Cardiac muscle cell (in vitro differentiated cells and primary cell): ENCODE results near the gene CASK. TPM values are rescaled to one million over a fixed set of nuclear protein-coding genes. Genes with fewer than 3 reads are reported as not detected.
"Not testable (repeated sequence)": the region's sequence is repeated elsewhere in the genome, so short reads cannot be mapped to it uniquely, and the experiment has no call there.

Source experiments
- DNase-seq, 2 donors: peaks; one replicate each; pipeline versions ENCODE4 v3.0.0 to v3.0.0-alpha.2; 2010 to 2017; ENCODE audit warnings: low read depth in 1 of 2, low spot score in 1 of 2
- H3K27ac ChIP-seq: fragments of 200-600 bp; sonication (generic); 2 replicates; pipeline ENCODE4 v1.5.1; 2016
- H3K27me3 ChIP-seq: fragments of 200-600 bp; sonication (generic); 2 replicates; pipeline ENCODE4 v1.6.0; 2016; ENCODE audit warnings: control low read depth
- H3K36me3 ChIP-seq: fragments of 200-600 bp; sonication (generic); 2 replicates; pipeline ENCODE4 v1.5.1; 2016; ENCODE audit warnings: control low read depth
- H3K4me1 ChIP-seq: fragments of 200-600 bp; sonication (generic); 2 replicates; pipeline ENCODE4 v1.8.1; 2017; ENCODE audit warnings: low read depth, mild to moderate bottlenecking, mixed run types
- H3K4me3 ChIP-seq: fragments of 200-600 bp; sonication (generic); 2 replicates; pipeline ENCODE4 v1.5.1; 2016; ENCODE audit warnings: mild to moderate bottlenecking
- H3K9me3 ChIP-seq: fragments of 200-600 bp; sonication (generic); 2 replicates; pipeline ENCODE4 v1.5.1; 2017; ENCODE audit warnings: low read depth, mild to moderate bottlenecking, control low read depth
- polyA plus RNA-seq: library from polyadenylated mRNA; unstranded; fragments of >200 nt; fragmentation: Nextera tagmentation; extraction: Ambion mirVana; gene quantifications from 2 replicates; pipeline ENCODE4 v1.2.1, GENCODE V29; 2016
- total RNA-seq: library from RNA; depleted of rRNA; stranded (reverse); fragments of >200 nt; gene quantifications from 2 replicates; pipeline ENCODE4 v1.2.3, GENCODE V29; 2016
- TF ChIP-seq, protein P1 (sequence below): IDR thresholded peaks from 2 replicates; pipeline ENCODE4 v1.5.1; 2012; ENCODE audit warnings: low read depth, mild to moderate bottlenecking, low read length

The CASK gene
- total and polyA plus RNA-seq, 2 experiments from 2014 or later, result 40.0 to 44.6 TPM

- no peak for DNase-seq
- TF ChIP-seq, protein P1, sequence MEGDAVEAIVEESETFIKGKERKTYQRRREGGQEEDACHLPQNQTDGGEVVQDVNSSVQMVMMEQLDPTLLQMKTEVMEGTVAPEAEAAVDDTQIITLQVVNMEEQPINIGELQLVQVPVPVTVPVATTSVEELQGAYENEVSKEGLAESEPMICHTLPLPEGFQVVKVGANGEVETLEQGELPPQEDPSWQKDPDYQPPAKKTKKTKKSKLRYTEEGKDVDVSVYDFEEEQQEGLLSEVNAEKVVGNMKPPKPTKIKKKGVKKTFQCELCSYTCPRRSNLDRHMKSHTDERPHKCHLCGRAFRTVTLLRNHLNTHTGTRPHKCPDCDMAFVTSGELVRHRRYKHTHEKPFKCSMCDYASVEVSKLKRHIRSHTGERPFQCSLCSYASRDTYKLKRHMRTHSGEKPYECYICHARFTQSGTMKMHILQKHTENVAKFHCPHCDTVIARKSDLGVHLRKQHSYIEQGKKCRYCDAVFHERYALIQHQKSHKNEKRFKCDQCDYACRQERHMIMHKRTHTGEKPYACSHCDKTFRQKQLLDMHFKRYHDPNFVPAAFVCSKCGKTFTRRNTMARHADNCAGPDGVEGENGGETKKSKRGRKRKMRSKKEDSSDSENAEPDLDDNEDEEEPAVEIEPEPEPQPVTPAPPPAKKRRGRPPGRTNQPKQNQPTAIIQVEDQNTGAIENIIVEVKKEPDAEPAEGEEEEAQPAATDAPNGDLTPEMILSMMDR, result no peak
- Histone ChIP-seq H3K27ac (no peak overlapping the region), H3K27me3 (no peaks in the 10 kb centered on the region), H3K4me1 (peaks cover 24% of the 10 kb centered on the region), H3K36me3 (peaks cover 4% of the 10 kb centered on the region), H3K4me3 (no peak overlapping the region), H3K9me3 (no peaks in the 10 kb centered on the region)
Observed at GRCh38 chrX:41518127-41518840, 405.1 kb downstream of the CASK start.

GRCh38 chrX:41516999-41517765, 406.2 kb downstream of the CASK start:
- H3K36me3 ChIP-seq, result peaks cover 4% of the 10 kb centered on the region

GRCh38 chrX:41516456-41516855, 406.9 kb downstream of the CASK start:
- Histone ChIP-seq H3K9me3 (no peaks in the 10 kb centered on the region), H3K36me3 (peaks cover 4% of the 10 kb centered on the region), H3K4me3 (no peak overlapping the region), H3K27ac (no peak overlapping the region), H3K27me3 (no peaks in the 10 kb centered on the region), H3K4me1 (peaks cover 9% of the 10 kb centered on the region)
- no peak for DNase-seq
- TF ChIP-seq, protein P1, result no peak

More at GRCh38 chrX:41516999-41517765, 406.2 kb downstream of the CASK start:
- H3K27me3 ChIP-seq, result no peaks in the 10 kb centered on the region
- no peak overlapping the region for H3K27ac ChIP-seq
- H3K4me3 ChIP-seq, result no peak overlapping the region
- peaks cover 15% of the 10 kb centered on the region for H3K4me1 ChIP-seq
- DNase-seq, result no peak
- no peaks in the 10 kb centered on the region for H3K9me3 ChIP-seq
- TF ChIP-seq, protein P1, result no peak

GRCh38 chrX:41515376-41515775, 408.0 kb downstream of the CASK start:
- no peaks in the 10 kb centered on the region for H3K9me3 ChIP-seq
- no peaks in the 10 kb centered on the region for H3K27me3 ChIP-seq
- peaks cover 9% of the 10 kb centered on the region for H3K4me1 ChIP-seq
- TF ChIP-seq, protein P1, result no peak
- DNase-seq, result no peak
- peaks cover 3% of the 10 kb centered on the region for H3K36me3 ChIP-seq
- no peak overlapping the region for H3K27ac ChIP-seq
- H3K4me3 ChIP-seq, result no peak overlapping the region

GRCh38 chrX:41514179-41514578, 409.2 kb downstream of the CASK start:
- TF ChIP-seq, protein P1, result no peak
- Histone ChIP-seq H3K27ac (peak overlapping the region; percentile 74), H3K9me3 (no peaks in the 10 kb centered on the region), H3K4me3 (no peak overlapping the region), H3K36me3 (no peaks in the 10 kb centered on the region), H3K4me1 (peaks cover 9% of the 10 kb centered on the region), H3K27me3 (no peaks in the 10 kb centered on the region)
- no peak for DNase-seq

- H3K36me3 ChIP-seq, DNase-seq, H3K9me3 ChIP-seq, H3K27ac ChIP-seq, H3K4me3 ChIP-seq, H3K27me3 ChIP-seq, H3K4me1 ChIP-seq: not testable (repeated sequence)
Observed at GRCh38 chrX:41512853-41513252, 410.5 kb downstream of the CASK start.
